Hepatocyte (in vitro differentiated cells): Measurements from ENCODE around the gene SERINC5. TPM values are rescaled to one million over a fixed set of nuclear protein-coding genes. Genes with fewer than 3 reads are reported as not detected.

Experiments
- DNase-seq: peaks from one replicate; pipeline ENCODE4 v3.0.0-alpha.2; 2016; ENCODE audit warnings: low spot score
- H2AFZ ChIP-seq: fragments of 200-600 bp; sonication (generic); 2 replicates; pipeline ENCODE4 v1.6.0; 2016; ENCODE audit warnings: antibody characterized with exemption, mild to moderate bottlenecking
- H3K27ac ChIP-seq: fragments of 200-600 bp; sonication (generic); 2 replicates; pipeline ENCODE4 v1.5.1; 2016; ENCODE audit warnings: mild to moderate bottlenecking
- H3K27me3 ChIP-seq: fragments of 200-600 bp; sonication (generic); 2 replicates; pipeline ENCODE4 v1.6.1; 2016
- H3K36me3 ChIP-seq: fragments of 200-600 bp; sonication (generic); replicated peaks from 2 replicates; pipeline ENCODE4 v1.5.1; 2016; ENCODE audit warnings: low read depth; ENCODE audit not compliant: insufficient read depth
- H3K4me1 ChIP-seq: fragments of 200-600 bp; sonication (generic); 2 replicates; pipeline ENCODE4 v1.5.1; 2016; ENCODE audit warnings: mild to moderate bottlenecking, moderate library complexity; ENCODE audit not compliant: insufficient read depth
- H3K4me2 ChIP-seq: fragments of 200-600 bp; sonication (generic); 2 replicates; pipeline ENCODE4 v1.6.0; 2016
- H3K4me3 ChIP-seq: fragments of 200-600 bp; sonication (generic); 2 replicates; pipeline ENCODE4 v1.5.1; 2016; ENCODE audit warnings: mild to moderate bottlenecking
- H3K79me2 ChIP-seq: fragments of 200-600 bp; sonication (generic); 2 replicates; pipeline ENCODE4 v1.6.0; 2017; ENCODE audit warnings: mild to moderate bottlenecking
- H3K9me2 ChIP-seq: fragments of 200-600 bp; sonication (generic); replicated peaks from 2 replicates; pipeline ENCODE4 v1.6.0; 2017; ENCODE audit warnings: mild to moderate bottlenecking; ENCODE audit not compliant: insufficient read depth
- H3K9me3 ChIP-seq: fragments of 200-600 bp; sonication (generic); 2 replicates; pipeline ENCODE4 v1.5.1; 2016; ENCODE audit warnings: low read depth, mild to moderate bottlenecking
- H4K20me1 ChIP-seq: fragments of 200-600 bp; sonication (generic); 2 replicates; pipeline ENCODE4 v1.6.0; 2016; ENCODE audit warnings: mild to moderate bottlenecking; ENCODE audit not compliant: insufficient read depth, poor library complexity, severe bottlenecking
- EZH2 ChIP-seq: fragments of 200-600 bp; sonication (generic); IDR thresholded peaks from 2 replicates; pipeline ENCODE4 v1.6.1; 2016; ENCODE audit warnings: antibody characterized with exemption, mild to moderate bottlenecking, borderline replicate concordance
- EZH2phosphoT487 ChIP-seq: fragments of 200-600 bp; sonication (generic); IDR thresholded peaks from one replicate; pipeline ENCODE4 v1.6.1; 2018; ENCODE audit warnings: antibody characterized with exemption, mild to moderate bottlenecking, low read depth, moderate library complexity; ENCODE audit not compliant: unreplicated experiment, severe bottlenecking
- WGBS: methylation state at CpG from one replicate; pipeline ENCODE4 v1.1.6; 2016; ENCODE audit warnings: low lambda C conversion rate; ENCODE audit errors: missing lambda C conversion rate; 5-methylcytosine and 5-hydroxymethylcytosine counted together
- polyA plus RNA-seq: library from polyadenylated mRNA; unstranded; fragments of >200 nt; fragmentation: Nextera tagmentation; extraction: Ambion mirVana; gene quantifications from 2 replicates; pipeline ENCODE4 v1.2.1, GENCODE V29; 2016
- total RNA-seq: library from RNA; depleted of rRNA; stranded (reverse); fragments of >200 nt; gene quantifications from 2 replicates; pipeline ENCODE4 v1.2.3, GENCODE V29; 2014
- TF ChIP-seq, protein P1 (sequence below): fragments of 200-600 bp; sonication (generic); IDR thresholded peaks from 2 replicates; pipeline ENCODE4 v1.5.1; 2016; ENCODE audit warnings: antibody characterized with exemption, mild to moderate bottlenecking; ENCODE audit not compliant: poor library complexity

SERINC5 gene
- total and polyA plus RNA-seq, 2 experiments from 2014 or later, result 19.3 to 70.2 TPM

GRCh38 chr5:80246995-80247729, 8.7 kb downstream of the SERINC5 start:
- TF ChIP-seq EZH2 (no peak), EZH2phosphoT487 (no peak)
- TF ChIP-seq, protein P1, sequence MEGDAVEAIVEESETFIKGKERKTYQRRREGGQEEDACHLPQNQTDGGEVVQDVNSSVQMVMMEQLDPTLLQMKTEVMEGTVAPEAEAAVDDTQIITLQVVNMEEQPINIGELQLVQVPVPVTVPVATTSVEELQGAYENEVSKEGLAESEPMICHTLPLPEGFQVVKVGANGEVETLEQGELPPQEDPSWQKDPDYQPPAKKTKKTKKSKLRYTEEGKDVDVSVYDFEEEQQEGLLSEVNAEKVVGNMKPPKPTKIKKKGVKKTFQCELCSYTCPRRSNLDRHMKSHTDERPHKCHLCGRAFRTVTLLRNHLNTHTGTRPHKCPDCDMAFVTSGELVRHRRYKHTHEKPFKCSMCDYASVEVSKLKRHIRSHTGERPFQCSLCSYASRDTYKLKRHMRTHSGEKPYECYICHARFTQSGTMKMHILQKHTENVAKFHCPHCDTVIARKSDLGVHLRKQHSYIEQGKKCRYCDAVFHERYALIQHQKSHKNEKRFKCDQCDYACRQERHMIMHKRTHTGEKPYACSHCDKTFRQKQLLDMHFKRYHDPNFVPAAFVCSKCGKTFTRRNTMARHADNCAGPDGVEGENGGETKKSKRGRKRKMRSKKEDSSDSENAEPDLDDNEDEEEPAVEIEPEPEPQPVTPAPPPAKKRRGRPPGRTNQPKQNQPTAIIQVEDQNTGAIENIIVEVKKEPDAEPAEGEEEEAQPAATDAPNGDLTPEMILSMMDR, result no peak
- Histone ChIP-seq H3K4me3 (no peak overlapping the region), H3K27ac (peak overlapping the region; percentile 87), H3K9me2 (no peaks in the 10 kb centered on the region), H3K36me3 (no peaks in the 10 kb centered on the region), H3K27me3 (no peaks in the 10 kb centered on the region), H3K4me1 (peaks cover 31% of the 10 kb centered on the region), H3K79me2 (peaks cover 87% of the 10 kb centered on the region), H2AFZ (no peak overlapping the region), H3K9me3 (peaks cover 8% of the 10 kb centered on the region), H3K4me2 (peak overlapping the region; percentile 62), H4K20me1 (peaks cover 13% of the 10 kb centered on the region)
- DNase-seq, result peak; percentile 90
- WGBS, result 20% methylated on average over 6 of the region's 6 CpGs

DNA sequence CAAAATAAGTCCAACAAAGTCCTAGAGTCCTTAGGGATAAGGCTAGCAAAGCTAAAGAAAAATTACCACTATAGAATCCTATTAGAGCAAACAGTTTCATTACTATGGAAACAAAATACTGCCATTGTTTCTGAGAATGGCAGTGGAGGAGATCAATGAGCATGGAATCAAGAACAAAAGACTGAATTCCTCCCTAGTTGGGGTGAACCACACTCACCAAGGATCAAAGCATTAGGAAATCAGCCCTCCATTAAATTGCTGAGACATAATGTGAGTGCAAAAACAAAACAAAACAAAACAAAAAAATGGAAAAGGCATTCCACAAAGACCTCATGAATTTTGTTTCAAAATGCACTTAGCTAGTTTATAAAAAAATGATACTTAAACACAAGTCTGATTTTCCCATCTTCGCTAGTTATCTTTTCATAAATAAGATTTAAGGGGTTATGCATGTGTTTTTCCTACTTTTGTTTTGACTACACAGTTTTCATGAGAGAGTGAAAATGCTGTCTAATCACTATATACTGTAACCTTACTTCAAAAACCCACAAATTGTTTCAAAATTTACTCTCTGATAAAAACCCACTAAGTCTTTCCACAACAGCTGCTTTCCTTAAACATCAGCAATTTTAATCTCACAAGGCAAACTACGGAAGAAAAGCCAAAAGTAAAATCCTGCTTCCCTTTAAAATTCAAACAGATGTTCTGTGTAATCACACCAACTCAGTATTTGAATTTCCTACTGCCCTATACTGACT, 9.7 kb downstream of the SERINC5 start:
- Histone ChIP-seq H3K27ac (peak overlapping the region; percentile 80), H3K4me2 (peak overlapping the region; percentile 56), H3K9me3 (peaks cover 11% of the 10 kb centered on the region), H3K79me2 (peaks cover 87% of the 10 kb centered on the region), H4K20me1 (peaks cover 13% of the 10 kb centered on the region), H3K4me1 (peaks cover 29% of the 10 kb centered on the region), H3K27me3 (no peaks in the 10 kb centered on the region), H2AFZ (no peak overlapping the region), H3K36me3 (no peaks in the 10 kb centered on the region), H3K4me3 (no peak overlapping the region), H3K9me2 (no peaks in the 10 kb centered on the region)
- 41% methylated on average over 2 of the region's 2 CpGs for WGBS
- no peak for TF ChIP-seq EZH2phosphoT487
- no peak for TF ChIP-seq EZH2
- TF ChIP-seq, protein P1, result no peak
- DNase-seq, result no peak

- no peaks in the 10 kb centered on the region for H4K20me1 ChIP-seq
- no peak overlapping the region for H3K4me3 ChIP-seq
- no peaks in the 10 kb centered on the region for H3K36me3 ChIP-seq
- H3K4me2 ChIP-seq, result no peak overlapping the region
- peaks cover 35% of the 10 kb centered on the region for H3K4me1 ChIP-seq
- peaks cover 87% of the 10 kb centered on the region for H3K79me2 ChIP-seq
- no peak overlapping the region for H3K27ac ChIP-seq
- no peak for TF ChIP-seq EZH2
- no peak for TF ChIP-seq EZH2phosphoT487
- TF ChIP-seq, protein P1, result no peak
- H2AFZ ChIP-seq, result no peak overlapping the region
- H3K27me3 ChIP-seq, result no peaks in the 10 kb centered on the region
- no peaks in the 10 kb centered on the region for H3K9me2 ChIP-seq
- 100% methylated on average over 1 of the region's 1 CpG for WGBS
- H3K9me3 ChIP-seq, result peaks cover 11% of the 10 kb centered on the region
- no peak for DNase-seq
These were observed 12.3 kb downstream of the SERINC5 start for GRCh38 chr5:80243567-80243966.
